Liver (tissue), 3 donors: Measurements from ENCODE around the gene FOLR3.

Experiments
- FOXA1 ChIP-seq: IDR thresholded peaks from 2 replicates; pipeline ENCODE4 v1.6.1; 2016; ENCODE audit warnings: antibody characterized with exemption
- GABPA ChIP-seq, 2 donors: IDR thresholded peaks in 1 of 2; conservative IDR thresholded peaks in 1 of 2; 2 replicates each; pipeline ENCODE4 v1.6.1; 2016; ENCODE audit warnings: antibody characterized with exemption in 2 of 2, mild to moderate bottlenecking in 1 of 2, moderate library complexity in 1 of 2
- MAX ChIP-seq: IDR thresholded peaks from 2 replicates; pipeline ENCODE4 v1.6.1; 2016; ENCODE audit warnings: antibody characterized with exemption
- SP1 ChIP-seq: IDR thresholded peaks from 2 replicates; pipeline ENCODE4 v1.6.1; 2018; ENCODE audit warnings: antibody characterized with exemption, mild to moderate bottlenecking
- TAF1 ChIP-seq: conservative IDR thresholded peaks from 2 replicates; pipeline ENCODE4 v1.6.1; 2016; ENCODE audit warnings: antibody characterized with exemption, mild to moderate bottlenecking
- YY1 ChIP-seq: IDR thresholded peaks from 2 replicates; pipeline ENCODE4 v1.6.1; 2016; ENCODE audit warnings: antibody characterized with exemption, mild to moderate bottlenecking
- TF ChIP-seq, protein P1 (sequence below): fragments of 150-350 bp; IDR thresholded peaks from 2 replicates; pipeline ENCODE4 v1.5.1; 2017; ENCODE audit warnings: improper control_type of control experiment, low read depth, low read length; ENCODE audit not compliant: missing input control
- donor health status: healthy.
- donor health status: healthy.

DNA sequence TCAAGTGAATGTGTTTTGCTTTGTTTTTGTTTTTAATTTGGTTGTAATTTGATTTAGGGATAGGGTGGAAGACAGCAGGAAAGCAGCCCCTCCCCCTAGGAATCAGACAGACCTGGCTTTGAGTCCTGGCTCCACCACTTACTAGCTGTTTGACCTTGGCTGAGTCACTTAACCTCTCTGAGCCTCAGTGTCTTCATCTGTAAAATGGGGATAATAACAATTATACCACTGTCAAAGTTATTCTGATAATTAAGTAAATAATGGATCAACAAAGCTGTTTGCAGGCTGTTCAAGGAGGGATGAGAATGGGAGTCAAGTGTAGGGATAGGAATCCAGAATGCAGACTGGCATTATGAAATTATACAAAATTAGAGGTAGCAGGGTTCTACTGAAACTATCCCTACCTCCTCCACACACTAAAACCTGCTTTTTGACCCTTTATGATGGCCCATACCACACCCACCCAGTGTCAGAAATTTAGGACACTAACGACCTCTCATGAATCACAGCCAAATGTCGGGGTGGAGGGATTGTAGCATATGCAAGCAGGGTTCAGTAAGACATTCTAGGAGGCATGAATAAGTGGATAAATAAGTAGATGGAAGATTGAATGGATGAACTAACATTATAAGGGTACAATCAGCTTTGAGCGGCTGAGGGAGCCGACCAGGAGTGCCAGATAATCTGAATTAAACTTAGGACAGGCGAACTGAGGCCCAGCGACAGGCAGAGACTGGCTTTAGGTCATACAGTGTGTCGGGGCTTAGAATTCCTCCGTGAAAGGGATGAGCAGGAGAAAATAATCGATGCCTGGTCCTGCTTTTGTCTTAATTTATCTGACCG lies 24.0 kb upstream of the FOLR3 start:
- TF ChIP-seq, protein P1, sequence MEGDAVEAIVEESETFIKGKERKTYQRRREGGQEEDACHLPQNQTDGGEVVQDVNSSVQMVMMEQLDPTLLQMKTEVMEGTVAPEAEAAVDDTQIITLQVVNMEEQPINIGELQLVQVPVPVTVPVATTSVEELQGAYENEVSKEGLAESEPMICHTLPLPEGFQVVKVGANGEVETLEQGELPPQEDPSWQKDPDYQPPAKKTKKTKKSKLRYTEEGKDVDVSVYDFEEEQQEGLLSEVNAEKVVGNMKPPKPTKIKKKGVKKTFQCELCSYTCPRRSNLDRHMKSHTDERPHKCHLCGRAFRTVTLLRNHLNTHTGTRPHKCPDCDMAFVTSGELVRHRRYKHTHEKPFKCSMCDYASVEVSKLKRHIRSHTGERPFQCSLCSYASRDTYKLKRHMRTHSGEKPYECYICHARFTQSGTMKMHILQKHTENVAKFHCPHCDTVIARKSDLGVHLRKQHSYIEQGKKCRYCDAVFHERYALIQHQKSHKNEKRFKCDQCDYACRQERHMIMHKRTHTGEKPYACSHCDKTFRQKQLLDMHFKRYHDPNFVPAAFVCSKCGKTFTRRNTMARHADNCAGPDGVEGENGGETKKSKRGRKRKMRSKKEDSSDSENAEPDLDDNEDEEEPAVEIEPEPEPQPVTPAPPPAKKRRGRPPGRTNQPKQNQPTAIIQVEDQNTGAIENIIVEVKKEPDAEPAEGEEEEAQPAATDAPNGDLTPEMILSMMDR = no peak
- TF ChIP-seq YY1 (no peak), FOXA1 (no peak), TAF1 (no peak), MAX (no peak), GABPA (IDR thresholded peaks at IDR 0.05 in 1 of 2, conservative IDR thresholded peaks at IDR 0.05 in 1 of 2) (no peak), SP1 (no peak)
